HepG2 (cell line): ENCODE results near the gene SRSF6. TPM values are rescaled to one million over a fixed set of nuclear protein-coding genes. Genes with fewer than 3 reads are reported as not detected.

Experiments
- FOSL1 ChIP-seq: sonication (generic); formaldehyde crosslinking; IDR thresholded peaks from 2 replicates; pipeline ENCODE4 v1.9.0; 2021; ENCODE audit warnings: missing genetic modification reagents, borderline replicate concordance
- GLI4 ChIP-seq: sonication (generic); formaldehyde crosslinking; IDR thresholded peaks from 2 replicates; pipeline ENCODE4 v1.5.1; 2020; ENCODE audit warnings: missing genetic modification reagents, mild to moderate bottlenecking, moderate library complexity, borderline replicate concordance
- HHEX ChIP-seq: IDR thresholded peaks from 2 replicates; pipeline ENCODE4 v1.6.1; 2016; ENCODE audit warnings: control low read depth
- HMGA1 ChIP-seq: sonication (generic); formaldehyde crosslinking; conservative IDR thresholded peaks from 2 replicates; pipeline ENCODE4 v1.4.0; 2020; ENCODE audit warnings: missing genetic modification reagents
- KIAA2018 ChIP-seq: sonication (generic); formaldehyde crosslinking; IDR thresholded peaks from 2 replicates; pipeline ENCODE4 v1.5.0; 2020; ENCODE audit warnings: mild to moderate bottlenecking, missing genetic modification reagents, borderline replicate concordance
- KLF9 ChIP-seq: IDR thresholded peaks from 2 replicates; pipeline ENCODE4 v1.6.1; 2016; ENCODE audit warnings: low read depth
- MED1 ChIP-seq: sonication (generic); formaldehyde crosslinking; IDR thresholded peaks from 2 replicates; pipeline ENCODE4 v1.4.0; 2020; ENCODE audit warnings: missing genetic modification reagents
- NFAT5 ChIP-seq: sonication (generic); formaldehyde crosslinking; IDR thresholded peaks from 2 replicates; pipeline ENCODE4 v1.4.0; 2020; ENCODE audit warnings: missing genetic modification reagents
- PBX3 ChIP-seq: sonication (generic); formaldehyde crosslinking; IDR thresholded peaks from 2 replicates; pipeline ENCODE4 v1.8.1; 2023; ENCODE audit warnings: missing genetic modification reagents, inconsistent platforms, borderline replicate concordance
- ZBTB44 ChIP-seq: sonication (generic); formaldehyde crosslinking; IDR thresholded peaks from 2 replicates; pipeline ENCODE4 v1.4.0; 2020; ENCODE audit warnings: missing genetic modification reagents
- ZFAT ChIP-seq: sonication (generic); formaldehyde crosslinking; conservative IDR thresholded peaks from 2 replicates; pipeline ENCODE4 v1.8.1; 2023; ENCODE audit warnings: missing genetic modification reagents, inconsistent platforms
- ZNF10 ChIP-seq: sonication (generic); formaldehyde crosslinking; IDR thresholded peaks from 2 replicates; pipeline ENCODE4 v1.4.0; 2020; ENCODE audit warnings: mild to moderate bottlenecking, low read depth, missing genetic modification reagents, borderline replicate concordance
- polyA plus RNA-seq, 8 experiments: library from polyadenylated mRNA; depleted of rRNA in 3 of 8; stranded (reverse) in 7 of 8; unstranded in 1 of 8; fragments of >200 nt; fragmentation: Illumina TruSeq in 4 of 8; extraction: Trizol in 4 of 8; gene quantifications; 2 replicates each; pipeline versions ENCODE4 v1.2.1 to v1.2.3, GENCODE V29; 2011 to 2016; ENCODE audit warnings: low read depth in 4 of 8, missing spikeins in 1 of 8, mixed read lengths in 1 of 8; ENCODE audit not compliant: insufficient read depth in 1 of 8
- total RNA-seq, 5 experiments: library from RNA; depleted of rRNA; stranded (reverse); fragments of >200 nt; fragmentation: Illumina TruSeq; extraction: Trizol; gene quantifications; 2 replicates each; pipeline ENCODE4 v1.2.3, GENCODE V29; 2016; ENCODE audit warnings: low read depth in 1 of 5

Gene SRSF6
- total and polyA plus RNA-seq, 2 of the 13 experiments (the other 11 are each of a cell fraction or from before 2014, with no cell fraction given): 156 to 194 TPM

DNA sequence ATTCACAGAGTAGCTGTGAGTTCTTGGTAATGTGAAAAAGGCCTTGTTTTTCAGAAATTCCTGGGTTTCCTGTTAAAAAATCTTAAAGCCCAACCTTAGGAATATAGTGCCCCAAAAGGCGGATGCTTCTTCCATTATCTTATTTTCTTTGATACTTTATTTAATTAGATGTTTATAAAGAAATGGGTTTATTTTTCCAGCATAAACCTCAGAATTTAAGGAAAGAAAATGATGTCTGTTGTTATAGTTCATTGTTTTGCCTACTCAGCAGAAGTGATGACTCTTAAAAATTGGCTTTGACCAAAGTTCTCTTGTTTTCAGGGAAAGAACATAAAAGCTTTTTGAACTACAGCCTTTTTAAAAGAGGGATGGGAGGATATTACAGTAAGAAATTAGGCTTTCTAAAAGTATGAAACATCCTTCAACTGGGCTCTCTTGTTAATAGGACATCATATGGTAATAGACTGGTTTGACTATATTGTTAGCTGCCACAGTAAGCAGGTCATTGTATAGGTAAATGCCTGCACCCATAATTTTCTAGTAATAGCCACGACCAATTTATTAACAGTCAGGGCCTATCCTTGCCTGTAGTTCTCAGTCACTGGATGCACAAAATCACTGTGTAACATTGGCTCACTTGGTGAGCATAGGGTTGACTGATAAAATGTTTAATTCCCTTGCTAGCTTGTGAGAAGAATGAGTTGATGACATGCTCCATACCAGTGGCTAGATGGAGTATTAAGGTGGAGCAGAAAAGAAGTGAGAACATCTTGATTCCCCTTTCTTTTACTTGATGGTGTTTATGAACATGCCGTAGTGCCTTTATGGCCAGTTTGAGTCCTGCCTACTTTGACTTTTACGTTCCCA lies 5.2 kb downstream of the SRSF6 start (continued):
- TF ChIP-seq PBX3 (CRISPR knock-in tag): no peak
- no peak for TF ChIP-seq ZNF10 (CRISPR knock-in tag)
- TF ChIP-seq KIAA2018 (CRISPR knock-in tag): no peak
- TF ChIP-seq ZFAT: no peak
- no peak for TF ChIP-seq ZBTB44 (CRISPR knock-in tag)
- TF ChIP-seq MED1 (CRISPR knock-in tag): no peak
- TF ChIP-seq HMGA1: no peak
- TF ChIP-seq HHEX (CRISPR knock-in tag): no peak
- no peak for TF ChIP-seq FOSL1
- TF ChIP-seq GLI4 (CRISPR knock-in tag): no peak
- TF ChIP-seq KLF9 (CRISPR knock-in tag): no peak
- no peak for TF ChIP-seq NFAT5 (CRISPR knock-in tag)
